Tibial artery (tissue), 4 donors: ENCODE data around the gene SAMD8.
A peak's percentile ranks its signal among the peaks of the same experiment; 100 is the strongest.

Source experiments
- DNase-seq, 2 donors: peaks; one replicate each; pipeline ENCODE4 v3.0.0-alpha.2; 2019
- H3K27ac ChIP-seq, 2 donors: fragments of 200-600 bp; sonication (generic) in 1 of 2; 1 replicate in 1 of 2; 2 replicates in 1 of 2; pipeline ENCODE4 v1.5.1; 2018 to 2019; ENCODE audit warnings: mild to moderate bottlenecking in 1 of 2
- H3K27me3 ChIP-seq, 2 donors: fragments of 200-600 bp; sonication (generic) in 1 of 2; one replicate each; pipeline versions ENCODE4 v1.5.1 to v1.6.0; 2016 to 2019
- H3K36me3 ChIP-seq, 3 donors: fragments of 200-600 bp; sonication (generic) in 2 of 3; one replicate each; pipeline ENCODE4 v1.5.1; 2016 to 2019; ENCODE audit warnings: mild to moderate bottlenecking in 2 of 3
- H3K4me1 ChIP-seq, 4 donors: fragments of 200-600 bp; sonication (generic) in 2 of 4; 1 replicate in 3 of 4; 2 replicates in 1 of 4; pipeline ENCODE4 v1.5.1; 2016 to 2019
- H3K4me3 ChIP-seq, 2 donors: fragments of 200-600 bp; sonication (generic) in 1 of 2; 1 replicate in 1 of 2; 2 replicates in 1 of 2; pipeline ENCODE4 v1.5.1; 2018 to 2019; ENCODE audit warnings: mild to moderate bottlenecking in 2 of 2
- H3K9me3 ChIP-seq, 3 donors: fragments of 200-600 bp; sonication (generic) in 1 of 3; one replicate each; pipeline ENCODE4 v1.5.1; 2016 to 2019
- CTCF ChIP-seq, 2 experiments: fragments of 200-600 bp in 1 of 2; fragments of 450-650 bp in 1 of 2; IDR thresholded peaks; one replicate each; pipeline ENCODE4 v1.5.1; 2017 to 2019; ENCODE audit warnings: antibody characterized with exemption in 2 of 2, mild to moderate bottlenecking in 1 of 2, moderate library complexity in 1 of 2
- intact Hi-C: fragments of 100-400 bp; cut with DNase I; formaldehyde crosslinking; loops from one replicate; pipeline ENCODE4 v1.15.0; 2023; ENCODE audit warnings: low total_unique reads

SAMD8 gene

DNA sequence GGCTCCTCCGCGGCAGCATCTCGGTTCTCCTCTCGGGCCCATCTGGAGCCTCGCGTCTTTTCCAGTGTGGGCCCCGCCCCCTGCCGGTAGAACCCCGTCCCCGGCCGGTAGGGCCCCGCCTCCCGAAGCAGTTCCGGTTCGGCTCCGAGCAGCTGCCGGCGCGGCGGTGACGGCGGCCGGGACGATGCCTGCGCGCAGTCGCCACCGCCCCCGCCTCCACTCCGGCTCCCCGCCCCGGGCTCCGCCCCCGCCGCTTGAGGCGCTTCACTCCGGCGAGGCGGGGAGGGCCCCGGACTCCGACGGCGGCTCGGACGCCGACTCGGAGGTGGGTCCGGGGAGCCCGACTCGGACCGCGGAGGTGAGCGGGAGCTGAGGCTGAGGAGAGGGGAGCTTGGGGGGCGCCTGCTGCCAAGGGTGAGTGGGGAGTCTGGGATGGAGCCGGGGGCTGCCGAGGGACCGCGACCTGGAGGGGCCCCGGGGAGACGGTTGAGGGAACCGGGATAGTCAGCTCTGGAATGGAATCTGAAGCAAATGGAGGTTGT is at the start of gene SAMD8:
TSS of gene SAMD8 (plus strand) at position 292 of the 542 bp plus-strand sequence. CDS start 38,873 bp downstream, outside the sequence.
- peak; percentile 96 to 99 for DNase-seq
- Histone ChIP-seq H3K4me1 (peaks cover 0 to 48% (median 24%) of the 10 kb centered on the region in 4 donors), H3K4me3 (peak within 1 kb of the TSS; percentile 76 to 86), H3K36me3 (no peaks in the 10 kb centered on the region), H3K27ac (peak within 1 kb of the TSS; percentile 99), H3K27me3 (no peaks in the 10 kb centered on the region), H3K9me3 (no peaks in the 10 kb centered on the region)
- intact Hi-C loops: loop anchor here (5.0 to 10.0 kb wide), 2 partner anchors 93 to 126 kb away; partner anchors contain the start of gene COMTD1
- peak; percentile 34 to 57 for TF ChIP-seq CTCF (IDR thresholded peaks at IDR 0.05)

GRCh38 chr10:75061709-75062505 is 49.5 kb upstream of the SAMD8 start:
- H3K36me3 ChIP-seq: no peaks in the 10 kb centered on the region
- no peak overlapping the region for H3K27ac ChIP-seq
- H3K27me3 ChIP-seq: no peaks in the 10 kb centered on the region
- peaks cover 0 to 11% (median 5%) of the 10 kb centered on the region in 4 donors for H3K4me1 ChIP-seq
- no peaks in the 10 kb centered on the region for H3K9me3 ChIP-seq
- no peak for TF ChIP-seq CTCF (IDR thresholded peaks at IDR 0.05)
- DNase-seq: no peak
- intact Hi-C loops: no loop called here
- H3K4me3 ChIP-seq: no peak overlapping the region

DNA sequence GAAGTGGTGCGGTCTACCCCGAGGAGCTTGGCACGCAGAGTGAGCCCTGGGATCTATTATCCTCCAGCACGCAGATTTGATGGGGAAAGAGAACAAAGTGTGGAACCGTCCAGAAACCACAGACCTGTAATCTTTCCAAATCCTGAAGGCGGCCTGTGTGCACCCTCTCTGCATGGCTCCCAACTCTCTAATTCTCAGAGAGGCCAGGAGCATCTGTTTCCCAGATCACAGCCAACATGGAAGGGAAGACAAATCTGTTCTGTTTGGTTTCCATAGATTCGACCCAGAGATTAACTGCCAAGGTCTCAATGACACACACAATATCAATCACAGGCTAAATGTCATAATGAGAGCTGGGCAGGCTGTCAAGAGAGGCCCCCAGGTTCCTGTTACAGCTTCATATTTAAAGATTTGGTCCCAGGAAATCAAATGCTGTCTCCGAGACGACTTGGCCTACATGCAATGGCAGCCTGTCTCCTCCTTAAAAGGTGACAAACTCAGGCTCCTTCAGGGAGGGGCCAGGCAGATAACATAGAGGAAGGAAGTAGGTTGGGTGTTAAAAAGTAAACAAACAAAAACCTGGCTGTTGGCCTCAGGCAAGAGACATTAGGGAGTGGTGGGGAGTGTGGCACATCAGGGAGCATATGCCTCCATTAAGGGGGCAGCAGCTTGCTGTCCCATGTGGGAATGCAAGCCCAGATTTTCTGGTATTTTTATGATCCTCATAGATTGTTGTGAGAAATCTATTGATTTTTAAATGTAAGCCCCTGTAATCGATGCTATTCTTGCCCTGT is 48.8 kb upstream of the SAMD8 start:
- Histone ChIP-seq H3K4me1 (peaks cover 0 to 11% (median 5%) of the 10 kb centered on the region in 4 donors), H3K9me3 (no peaks in the 10 kb centered on the region), H3K27me3 (no peaks in the 10 kb centered on the region), H3K27ac (no peak overlapping the region), H3K36me3 (no peaks in the 10 kb centered on the region), H3K4me3 (no peak overlapping the region)
- intact Hi-C loops: no loop called here
- DNase-seq: peak in 1 of 2 donors; percentile 34
- TF ChIP-seq CTCF (IDR thresholded peaks at IDR 0.05): no peak

DNA sequence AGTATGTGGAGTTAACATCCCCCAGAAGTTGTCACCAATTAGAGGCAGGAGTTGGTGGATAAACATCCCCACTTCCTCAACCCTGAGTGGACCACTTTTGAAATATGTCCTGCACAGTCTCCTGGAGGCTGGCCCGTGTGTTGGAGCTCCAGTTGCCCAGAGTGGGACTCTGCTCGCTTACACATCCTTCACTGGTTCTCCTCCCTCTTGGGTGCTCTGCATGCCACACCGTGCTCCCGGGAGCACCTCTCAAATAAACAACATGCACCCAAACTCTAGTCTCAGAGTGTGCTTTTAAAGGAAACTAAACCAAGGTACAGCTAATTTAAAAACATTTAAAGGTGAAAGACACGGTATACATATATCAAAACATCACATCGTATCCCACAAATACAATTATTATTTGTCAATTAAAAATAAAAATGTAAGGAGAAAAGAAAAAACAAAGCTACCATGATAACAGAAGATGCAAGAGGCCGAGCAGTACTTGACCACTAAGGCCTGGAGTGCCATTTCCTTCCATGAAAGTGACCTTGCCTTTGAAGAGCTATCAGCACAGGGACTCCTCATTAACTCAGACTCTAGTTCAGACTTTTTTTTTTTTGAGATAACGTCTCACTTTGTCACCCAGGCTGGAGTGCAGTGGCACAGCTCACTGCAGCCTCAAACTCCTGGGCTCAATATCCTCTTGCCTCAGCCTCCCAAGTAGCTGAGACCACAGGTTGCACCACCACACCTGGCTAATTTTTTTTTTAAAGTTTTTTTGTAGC is 47.8 kb upstream of the SAMD8 start:
- Histone ChIP-seq H3K27me3 (no peaks in the 10 kb centered on the region), H3K36me3 (no peaks in the 10 kb centered on the region), H3K4me1 (peaks cover 0 to 11% (median 5%) of the 10 kb centered on the region in 4 donors), H3K9me3 (no peaks in the 10 kb centered on the region), H3K27ac (no peak overlapping the region), H3K4me3 (no peak overlapping the region)
- DNase-seq: no peak
- no peak for TF ChIP-seq CTCF (IDR thresholded peaks at IDR 0.05)
- intact Hi-C loops: no loop called here

DNA sequence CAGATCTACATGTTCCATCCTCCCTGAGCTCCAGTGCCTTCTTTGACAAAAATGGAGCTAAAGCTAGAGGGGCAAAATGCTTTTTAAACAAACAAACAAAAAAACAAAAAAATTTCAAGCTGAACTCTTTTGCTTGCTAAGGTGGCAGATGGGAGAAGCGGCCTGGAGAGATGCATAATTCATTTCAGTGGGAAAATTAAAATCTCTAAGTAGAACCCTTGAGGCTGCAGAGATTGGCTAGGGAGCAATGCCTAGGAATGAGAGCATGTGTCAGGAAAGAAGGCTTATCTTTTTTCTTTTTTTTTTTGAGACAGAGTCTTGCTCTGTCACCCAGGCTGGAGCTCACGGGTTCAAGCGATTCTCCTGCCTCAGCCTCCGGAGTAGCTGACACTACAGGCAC is 46.4 kb upstream of the SAMD8 start:
- intact Hi-C loops: no loop called here

More for the DNA sequence above, 46.4 kb upstream of the SAMD8 start:
- no peak for DNase-seq
- Histone ChIP-seq H3K9me3 (no peaks in the 10 kb centered on the region), H3K27me3 (no peaks in the 10 kb centered on the region), H3K36me3 (no peaks in the 10 kb centered on the region), H3K27ac (peak overlapping the region in 1 of 2 donors; percentile 14), H3K4me3 (no peak overlapping the region), H3K4me1 (peaks cover 0 to 11% (median 5%) of the 10 kb centered on the region in 4 donors)
- TF ChIP-seq CTCF (IDR thresholded peaks at IDR 0.05): no peak
